ENCODE measurements around the gene GAGE12D. TPM values are rescaled to one million over a fixed set of nuclear protein-coding genes. Genes with fewer than 3 reads are reported as not detected.
"Not testable (repeated sequence)": the region's sequence is repeated elsewhere in the genome, so short reads cannot be mapped to it uniquely, and the experiment has no call there.

Gene GAGE12D
- total and polyA plus RNA-seq, 2 of the 4 experiments (the other 2 are of a cell fraction): not detected

DNA sequence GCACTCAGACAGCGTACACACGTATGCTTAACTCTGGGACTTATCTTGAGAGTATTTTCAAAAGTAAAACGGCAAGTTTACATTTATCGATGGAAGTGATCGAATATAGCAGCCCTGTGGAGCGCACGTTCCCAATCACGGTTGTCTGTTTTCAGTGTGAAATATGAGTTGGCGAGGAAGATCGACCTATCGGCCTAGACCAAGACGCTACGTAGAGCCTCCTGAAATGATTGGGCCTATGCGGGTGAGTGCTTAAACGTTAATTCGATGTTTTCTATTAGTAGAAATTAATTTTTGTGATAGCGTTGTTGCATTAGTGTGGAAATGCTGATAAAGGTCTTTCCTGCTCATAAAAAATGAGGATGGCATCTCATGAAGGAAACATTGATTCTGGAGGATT, 49.0 kb downstream of the GAGE12D start:
- H3K4me3 ChIP-seq (ENCODE audit: insufficient read depth, low read depth, low read length); BruUV-seq (replicated peaks); H3K4ac ChIP-seq (ENCODE audit: low read depth, low read length); H4K5ac ChIP-seq (ENCODE audit: low read depth, low read length); H2AK5ac ChIP-seq (ENCODE audit: low read depth, low read length); intact Hi-C loops (cut with micrococcal nuclease); H2BK15ac ChIP-seq (ENCODE audit: low read depth, low read length); H2AFZ ChIP-seq (replicated peaks; ENCODE audit: low read length, poor library complexity); H2BK120ac ChIP-seq (ENCODE audit: low read depth, low read length); H3K36me3 ChIP-seq (ENCODE audit: control insufficient read depth, insufficient read depth, low read length); H3K4me1 ChIP-seq (ENCODE audit: control insufficient read depth, insufficient read depth, low read length); H3K14ac ChIP-seq (replicated peaks; ENCODE audit: low read depth, low read length); H3K56ac ChIP-seq (ENCODE audit: extremely low read depth, insufficient read depth, low read length); H4K91ac ChIP-seq (ENCODE audit: insufficient read depth, low read depth, low read length); H3K27ac ChIP-seq (ENCODE audit: insufficient read depth, low read length); H3K9me3 ChIP-seq (ENCODE audit: control insufficient read depth, insufficient read depth, low read length); H3K4me2 ChIP-seq (ENCODE audit: low read depth, low read length); CTCF ChIA-PET; H3K23ac ChIP-seq (ENCODE audit: low read depth, low read length); H3K9me1 ChIP-seq (ENCODE audit: insufficient read depth, low read length); H2AK9ac ChIP-seq (replicated peaks; ENCODE audit: low read depth, low read length, poor library complexity); H2BK20ac ChIP-seq (ENCODE audit: low read depth, low read length); H2BK5ac ChIP-seq (ENCODE audit: low read depth, low read length, poor library complexity, severe bottlenecking); POLR2A ChIA-PET (ENCODE audit: unreplicated experiment); ATAC-seq (ENCODE audit: low read depth); H3K27me3 ChIP-seq (ENCODE audit: control insufficient read depth, insufficient read depth, low read length); DNase-seq; H3K18ac ChIP-seq (ENCODE audit: low read depth, low read length); H3K9ac ChIP-seq (ENCODE audit: low read depth, low read length); H4K8ac ChIP-seq (ENCODE audit: low read depth in 2 of 2, low read length in 2 of 2); H4K20me1 ChIP-seq (ENCODE audit: insufficient read depth, low read length); dilution Hi-C loops (cut with HindIII; ENCODE audit: low sequenced_read_pairs, unreplicated experiment); H3K79me1 ChIP-seq (ENCODE audit: low read depth in 1 of 2, low read length in 2 of 2); in situ Hi-C loops (cut with MboI; ENCODE audit: low sequenced_read_pairs): not testable (repeated sequence)
- no CpG with 5 or more reads among the region's 17 CpGs for WGBS, 2 experiments (ENCODE audit: extremely low coverage in 2 of 2, insufficient read length in 1 of 2)

Small RNA genes within 50 kb of the gene (microRNA-seq; reads per million reads assigned to microRNA genes)
- not detected for gene GAGE12B (ENCODE audit: insufficient read depth, insufficient read length)

Small RNA genes within 50 kb of the gene (small RNA-seq; reads per million reads assigned to genes)
- gene GAGE12B: 0 reads per million in 5 experiments

Other genes starting within 250 kb of the GAGE12D start
- gene GAGE10, start 238.1 kb upstream of the GAGE12D start, total RNA-seq (2012; rRNA removed): not detected in 2 replicates
- gene GAGE10, start 238.1 kb upstream of the GAGE12D start, polyA plus RNA-seq (2012; rRNA removed): not detected in 2 replicates
- not detected in 2 replicates for gene GAGE12J, start 219.7 kb upstream of the GAGE12D start, total RNA-seq (2012; rRNA removed)
- not detected in 2 replicates for gene GAGE12J, start 219.7 kb upstream of the GAGE12D start, polyA plus RNA-seq (2012; rRNA removed)
- gene GAGE13, start 210.2 kb upstream of the GAGE12D start, total RNA-seq (2012; rRNA removed): not detected in 2 replicates
- gene GAGE13, start 210.2 kb upstream of the GAGE12D start, polyA plus RNA-seq (2012; rRNA removed): not detected in 2 replicates
- gene GAGE12C, start 9.6 kb upstream of the GAGE12D start, total RNA-seq (2012; rRNA removed): not detected in 2 replicates
- gene GAGE12C, start 9.6 kb upstream of the GAGE12D start, polyA plus RNA-seq (2012; rRNA removed): not detected in 2 replicates
- not detected in 2 replicates for gene GAGE12E, start 9.6 kb downstream of the GAGE12D start, total RNA-seq (2012; rRNA removed)
- not detected in 2 replicates for gene GAGE12E, start 9.6 kb downstream of the GAGE12D start, polyA plus RNA-seq (2012; rRNA removed)
- gene GAGE12F, start 19.1 kb downstream of the GAGE12D start, total RNA-seq (2012; rRNA removed): not detected in 2 replicates
- gene GAGE12F, start 19.1 kb downstream of the GAGE12D start, polyA plus RNA-seq (2012; rRNA removed): not detected in 2 replicates
- not detected in 2 replicates for gene GAGE12G, start 28.7 kb downstream of the GAGE12D start, total RNA-seq (2012; rRNA removed)
- gene GAGE12G, start 28.7 kb downstream of the GAGE12D start, polyA plus RNA-seq (2012; rRNA removed): not detected in 2 replicates
- gene GAGE12H, start 38.2 kb downstream of the GAGE12D start, total RNA-seq (2012; rRNA removed): not detected in 2 replicates
- gene GAGE12H, start 38.2 kb downstream of the GAGE12D start, polyA plus RNA-seq (2012; rRNA removed): not detected in 2 replicates
- not detected in 2 replicates for gene GAGE2A, start 47.8 kb downstream of the GAGE12D start, total RNA-seq (2012; rRNA removed)
- gene GAGE2A, start 47.8 kb downstream of the GAGE12D start, polyA plus RNA-seq (2012; rRNA removed): not detected in 2 replicates
- not detected in 2 replicates for gene GAGE1, start 57.3 kb downstream of the GAGE12D start, total RNA-seq (2012; rRNA removed)
- gene GAGE1, start 57.3 kb downstream of the GAGE12D start, polyA plus RNA-seq (2012; rRNA removed): not detected in 2 replicates
- not detected in 2 replicates for gene PAGE1, start 154.3 kb downstream of the GAGE12D start, total RNA-seq (2012; rRNA removed)
- not detected in 2 replicates for gene PAGE1, start 154.3 kb downstream of the GAGE12D start, polyA plus RNA-seq (2012; rRNA removed)